Measurements from ENCODE around the gene ATP6V1F. TPM values are rescaled to one million over a fixed set of nuclear protein-coding genes. Genes with fewer than 3 reads are reported as not detected.
A peak's percentile ranks its signal among the peaks of the same experiment; 100 is the strongest.

The ATP6V1F gene
- total RNA-seq, 1 experiment from 2014 or later = 149 TPM

GRCh38 chr7:128900237-128900636 is 37.6 kb downstream of the ATP6V1F start:
- H3K79me2 ChIP-seq (ENCODE audit: insufficient read depth, low read length) = no peaks in the 10 kb centered on the region
- no peak overlapping the region for H3K9ac ChIP-seq (ENCODE audit: low read length)
- no peak overlapping the region for H3K4me3 ChIP-seq (replicated peaks in 1 of 2; ENCODE audit: low read depth in 1 of 2, low read length in 2 of 2)
- RAD21 ChIA-PET (ENCODE audit: low non-redundant PET in 1 of 2, low total read pairs in 2 of 2, uncharacterized antibody in 2 of 2, unreplicated experiment in 2 of 2) = no interaction called here
- BruUV-seq (replicated peaks) = no TSS peak
- no peak for TF ChIP-seq SP1 (IDR thresholded peaks at IDR 0.05; ENCODE audit: low read depth)
- H4K20me1 ChIP-seq (ENCODE audit: insufficient read depth) = no peaks in the 10 kb centered on the region
- no peak overlapping the region for H2AFZ ChIP-seq (ENCODE audit: low read depth, low read length, poor library complexity, severe bottlenecking)
- no peak for DNase-seq (ENCODE audit: low read depth, low spot score)
- no peak for ATAC-seq
- H3K36me3 ChIP-seq (ENCODE audit: control insufficient read depth in 1 of 2, insufficient read depth in 2 of 2, low read length in 2 of 2) = no peaks in the 10 kb centered on the region
- no peaks in the 10 kb centered on the region for H3K9me3 ChIP-seq (ENCODE audit: control insufficient read depth in 1 of 2, insufficient read depth in 1 of 2, low read depth in 1 of 2, low read length in 2 of 2)
- CTCF ChIA-PET = no interaction called here
- POLR2A ChIA-PET = no interaction called here
- H3K27ac ChIP-seq (ENCODE audit: low read depth, low read length) = no peak overlapping the region
- H3K27me3 ChIP-seq (ENCODE audit: insufficient read depth, low read length) = no peaks in the 10 kb centered on the region
- peaks cover 7 to 41% of the 10 kb centered on the region in 2 experiments for H3K4me1 ChIP-seq (ENCODE audit: control insufficient read depth in 1 of 2, insufficient read depth in 2 of 2, low read length in 2 of 2)
- intact Hi-C loops (cut with micrococcal nuclease) = no loop called here
- H3K4me2 ChIP-seq (ENCODE audit: low read length) = no peak overlapping the region
- no peaks in the 10 kb centered on the region for H3K9me2 ChIP-seq (ENCODE audit: insufficient read depth)

GRCh38 chr7:128902761-128903585 is 40.3 kb downstream of the ATP6V1F start:
- DNase-seq (ENCODE audit: low read depth, low spot score) (no peak), ATAC-seq (peak; percentile 36)
- CTCF ChIA-PET = interaction anchor here (1.1 to 2.1 kb wide), 3 partner anchors 19 to 311 kb away, joined by 3 to 6 read pairs (median 4); no protein-coding TSS in a partner anchor
- intact Hi-C loops (cut with micrococcal nuclease) = no loop called here
- Histone ChIP-seq H3K36me3 (ENCODE audit: control insufficient read depth in 1 of 2, insufficient read depth in 2 of 2, low read length in 2 of 2) (no peaks in the 10 kb centered on the region), H3K27ac (ENCODE audit: low read depth, low read length) (peak overlapping the region; percentile 1; the same call in 1 of the 2 replicates), H2AFZ (ENCODE audit: low read depth, low read length, poor library complexity, severe bottlenecking) (peak overlapping the region; percentile 27), H3K4me3 (replicated peaks in 1 of 2; ENCODE audit: low read depth in 1 of 2, low read length in 2 of 2) (no peak overlapping the region), H3K79me2 (ENCODE audit: insufficient read depth, low read length) (no peaks in the 10 kb centered on the region), H3K9ac (ENCODE audit: low read length) (peak overlapping the region; percentile 34; the same call in 1 of the 2 replicates), H4K20me1 (ENCODE audit: insufficient read depth) (no peaks in the 10 kb centered on the region), H3K9me3 (ENCODE audit: control insufficient read depth in 1 of 2, insufficient read depth in 1 of 2, low read depth in 1 of 2, low read length in 2 of 2) (no peaks in the 10 kb centered on the region), H3K4me2 (ENCODE audit: low read length) (peak overlapping the region; percentile 61), H3K27me3 (ENCODE audit: insufficient read depth, low read length) (no peaks in the 10 kb centered on the region), H3K9me2 (ENCODE audit: insufficient read depth) (no peaks in the 10 kb centered on the region), H3K4me1 (ENCODE audit: control insufficient read depth in 1 of 2, insufficient read depth in 2 of 2, low read length in 2 of 2) (peaks cover 7 to 33% of the 10 kb centered on the region in 2 experiments)
- RAD21 ChIA-PET (ENCODE audit: low non-redundant PET in 1 of 2, low total read pairs in 2 of 2, uncharacterized antibody in 2 of 2, unreplicated experiment in 2 of 2) = no interaction called here
- POLR2A ChIA-PET = no interaction called here
- BruUV-seq (replicated peaks) = no TSS peak
- TF ChIP-seq ELF1 (IDR thresholded peaks at IDR 0.05; ENCODE audit: borderline replicate concordance, low read depth) = no peak
- TF ChIP-seq ZBTB33 (IDR thresholded peaks at IDR 0.05; ENCODE audit: extremely low read depth, insufficient replicate concordance, low read length) = no peak
- TF ChIP-seq YY1 (IDR thresholded peaks at IDR 0.05; ENCODE audit: extremely low read depth, insufficient replicate concordance, low read depth, low read length) = no peak
- TF ChIP-seq EZH2phosphoT487 (IDR thresholded peaks at IDR 0.05; ENCODE audit: borderline replicate concordance) = no peak
- TF ChIP-seq ZNF274 (IDR thresholded peaks at IDR 0.05; ENCODE audit: low read depth, low read length) = no peak
- no peak for TF ChIP-seq TCF7L2 (IDR thresholded peaks at IDR 0.05; ENCODE audit: borderline replicate concordance, extremely low read depth, insufficient read depth, insufficient read length)
- no peak for TF ChIP-seq RAD21 (IDR thresholded peaks at IDR 0.05; ENCODE audit: low read depth)
- no peak for TF ChIP-seq POLR2A (IDR thresholded peaks at IDR 0.05; ENCODE audit: borderline replicate concordance, extremely low read depth, insufficient read depth, insufficient read length)
- TF ChIP-seq SP1 (IDR thresholded peaks at IDR 0.05; ENCODE audit: low read depth) = no peak
- TF ChIP-seq SRF (IDR thresholded peaks at IDR 0.05; ENCODE audit: low read depth) = no peak
- TF ChIP-seq CTCF (IDR thresholded peaks at IDR 0.05 in 2 of 3, conservative IDR thresholded peaks at IDR 0.05 in 1 of 3; ENCODE audit: borderline replicate concordance in 1 of 3, insufficient read depth in 1 of 3, low read depth in 2 of 3, low read length in 2 of 3) = no peak
- no peak for TF ChIP-seq JUND (IDR thresholded peaks at IDR 0.05)
- no peak for TF ChIP-seq ZFX (IDR thresholded peaks at IDR 0.05)
